Measurements from ENCODE around the gene INTS15.
"Not testable (repeated sequence)": the region's sequence is repeated elsewhere in the genome, so short reads cannot be mapped to it uniquely, and the experiment has no call there.

INTS15 gene

DNA sequence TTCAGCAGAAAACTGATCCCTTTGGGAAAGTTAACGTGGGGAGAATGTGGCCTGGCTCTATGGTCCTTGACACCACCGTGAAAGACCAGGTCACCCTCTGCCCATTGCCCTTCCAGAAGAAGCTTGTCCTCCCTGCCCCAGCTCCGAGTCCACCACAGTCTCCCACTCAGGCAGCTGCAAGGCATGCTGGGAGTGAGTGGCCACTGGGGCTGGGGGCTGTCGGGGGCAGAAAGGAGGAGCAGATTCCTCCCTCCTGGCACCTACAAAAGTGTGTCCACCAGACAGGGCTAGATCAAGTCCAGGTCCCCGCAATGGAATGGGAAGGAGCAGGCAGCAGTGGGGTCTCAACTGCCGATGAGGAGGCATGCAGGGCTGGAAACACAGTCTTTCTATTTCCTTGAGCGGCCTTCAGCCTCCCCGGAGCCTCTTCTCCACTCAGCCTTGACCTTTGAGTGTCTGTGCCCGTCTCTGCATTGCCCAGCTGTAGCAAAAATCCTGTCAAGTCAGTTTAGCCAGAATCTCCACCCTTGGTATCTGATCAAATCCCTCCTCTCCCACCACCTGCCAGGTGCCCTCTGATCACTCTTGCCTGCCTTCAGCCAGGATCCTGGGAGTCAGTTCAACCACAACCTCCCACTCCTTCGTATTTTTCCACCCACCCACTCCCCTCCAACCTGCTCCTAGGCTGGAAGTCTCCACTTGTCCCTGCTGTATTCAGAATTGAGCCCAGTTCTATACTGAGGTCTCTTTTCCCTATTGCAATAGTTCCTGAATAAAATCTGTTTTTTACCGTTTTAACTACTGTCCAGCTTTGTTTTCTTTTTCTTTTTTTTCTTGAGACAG is 40.4 kb downstream of the INTS15 start:
- no peaks in the 10 kb centered on the region for H3K27me3 ChIP-seq (ENCODE audit: insufficient read depth, low read length, poor library complexity, severe bottlenecking)
- no peaks in the 10 kb centered on the region for H3K36me3 ChIP-seq (ENCODE audit: insufficient read depth, low read length)
- H3K9me3 ChIP-seq (ENCODE audit: insufficient read depth, low read depth, low read length): no peaks in the 10 kb centered on the region
- H3K9ac ChIP-seq (ENCODE audit: low read depth, low read length, poor library complexity, severe bottlenecking): no peak overlapping the region
- TF ChIP-seq, protein P1, sequence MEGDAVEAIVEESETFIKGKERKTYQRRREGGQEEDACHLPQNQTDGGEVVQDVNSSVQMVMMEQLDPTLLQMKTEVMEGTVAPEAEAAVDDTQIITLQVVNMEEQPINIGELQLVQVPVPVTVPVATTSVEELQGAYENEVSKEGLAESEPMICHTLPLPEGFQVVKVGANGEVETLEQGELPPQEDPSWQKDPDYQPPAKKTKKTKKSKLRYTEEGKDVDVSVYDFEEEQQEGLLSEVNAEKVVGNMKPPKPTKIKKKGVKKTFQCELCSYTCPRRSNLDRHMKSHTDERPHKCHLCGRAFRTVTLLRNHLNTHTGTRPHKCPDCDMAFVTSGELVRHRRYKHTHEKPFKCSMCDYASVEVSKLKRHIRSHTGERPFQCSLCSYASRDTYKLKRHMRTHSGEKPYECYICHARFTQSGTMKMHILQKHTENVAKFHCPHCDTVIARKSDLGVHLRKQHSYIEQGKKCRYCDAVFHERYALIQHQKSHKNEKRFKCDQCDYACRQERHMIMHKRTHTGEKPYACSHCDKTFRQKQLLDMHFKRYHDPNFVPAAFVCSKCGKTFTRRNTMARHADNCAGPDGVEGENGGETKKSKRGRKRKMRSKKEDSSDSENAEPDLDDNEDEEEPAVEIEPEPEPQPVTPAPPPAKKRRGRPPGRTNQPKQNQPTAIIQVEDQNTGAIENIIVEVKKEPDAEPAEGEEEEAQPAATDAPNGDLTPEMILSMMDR (conservative IDR thresholded peaks at IDR 0.05; ENCODE audit: low read length): no peak
- TF ChIP-seq EZH2phosphoT487 (IDR thresholded peaks at IDR 0.05; ENCODE audit: borderline replicate concordance): no peak
- no peaks in the 10 kb centered on the region for H3K4me1 ChIP-seq (ENCODE audit: insufficient read depth, low read length, poor library complexity, severe bottlenecking)
- no peak overlapping the region for H2AFZ ChIP-seq (ENCODE audit: low read length)
- no peak overlapping the region for H3K4me2 ChIP-seq (ENCODE audit: low read depth, low read length, poor library complexity, severe bottlenecking)
- H3K79me2 ChIP-seq (ENCODE audit: insufficient read depth, low read length): no peaks in the 10 kb centered on the region
- no peaks in the 10 kb centered on the region for H3K9me2 ChIP-seq (replicated peaks; ENCODE audit: low read depth, low read length)
- H3F3A ChIP-seq (ENCODE audit: low read depth): no peaks in the 10 kb centered on the region
- H4K20me1 ChIP-seq (ENCODE audit: insufficient read depth, low read length, poor library complexity, severe bottlenecking): no peaks in the 10 kb centered on the region
- no peak overlapping the region for H3K4me3 ChIP-seq (ENCODE audit: low read length, poor library complexity, severe bottlenecking)

DNA sequence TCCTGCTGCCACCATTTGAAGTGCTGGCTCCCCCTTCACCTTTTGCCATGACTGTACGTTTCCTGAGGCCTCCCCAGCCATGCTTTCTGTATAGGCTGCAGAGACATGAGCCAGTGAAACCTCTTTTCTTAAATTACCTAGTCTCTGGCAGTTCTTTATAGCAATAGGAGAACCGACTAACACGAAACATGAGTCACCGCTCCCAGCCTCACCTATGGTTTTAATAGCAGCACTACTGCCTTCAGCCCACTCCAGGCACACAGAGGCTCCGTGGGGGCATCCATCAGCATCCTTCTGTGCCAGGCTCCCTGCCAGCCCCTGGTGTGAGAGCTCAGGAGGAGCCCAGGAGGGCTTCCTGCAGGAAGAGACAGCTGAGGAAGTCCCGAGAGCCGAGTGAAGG is 41.8 kb downstream of the INTS15 start:
- H3K36me3 ChIP-seq (ENCODE audit: insufficient read depth, low read length): no peaks in the 10 kb centered on the region
- H3K4me3 ChIP-seq (ENCODE audit: low read length, poor library complexity, severe bottlenecking): no peak overlapping the region
- no peaks in the 10 kb centered on the region for H3K27me3 ChIP-seq (ENCODE audit: insufficient read depth, low read length, poor library complexity, severe bottlenecking)
- no peak for TF ChIP-seq EZH2phosphoT487 (IDR thresholded peaks at IDR 0.05; ENCODE audit: borderline replicate concordance)
- TF ChIP-seq, protein P1 (conservative IDR thresholded peaks at IDR 0.05; ENCODE audit: low read length): no peak
- no peak overlapping the region for H3K4me2 ChIP-seq (ENCODE audit: low read depth, low read length, poor library complexity, severe bottlenecking)
- H3F3A ChIP-seq (ENCODE audit: low read depth): no peaks in the 10 kb centered on the region
- no peaks in the 10 kb centered on the region for H3K9me3 ChIP-seq (ENCODE audit: insufficient read depth, low read depth, low read length)
- no peak overlapping the region for H3K9ac ChIP-seq (ENCODE audit: low read depth, low read length, poor library complexity, severe bottlenecking)
- peaks cover 4% of the 10 kb centered on the region; the same call in 1 of the 2 replicates for H3K79me2 ChIP-seq (ENCODE audit: insufficient read depth, low read length)
- no peak overlapping the region for H2AFZ ChIP-seq (ENCODE audit: low read length)
- H3K9me2 ChIP-seq (replicated peaks; ENCODE audit: low read depth, low read length): no peaks in the 10 kb centered on the region
- H4K20me1 ChIP-seq (ENCODE audit: insufficient read depth, low read length, poor library complexity, severe bottlenecking): no peaks in the 10 kb centered on the region
- H3K4me1 ChIP-seq (ENCODE audit: insufficient read depth, low read length, poor library complexity, severe bottlenecking): peaks cover 4% of the 10 kb centered on the region

DNA sequence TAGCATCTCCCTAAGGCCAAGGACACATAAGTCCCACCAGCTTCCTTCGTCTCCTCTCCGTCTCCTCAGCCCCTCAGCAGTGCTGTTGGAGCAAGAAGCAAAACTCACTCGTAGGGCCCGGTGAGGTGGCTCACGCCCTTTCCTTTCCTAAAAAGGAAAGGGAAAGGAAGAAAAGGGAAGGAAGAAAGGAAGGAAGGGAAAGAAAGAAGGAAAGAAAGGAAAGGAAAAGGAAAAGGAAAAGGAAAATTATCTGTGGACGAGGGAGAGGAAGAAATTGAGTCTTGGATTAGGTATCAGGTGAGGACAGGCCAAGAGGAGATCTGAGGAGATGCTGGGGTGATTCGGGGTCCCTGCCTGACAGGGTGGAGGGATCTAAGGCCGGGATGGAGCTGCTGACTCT is 44.2 kb downstream of the INTS15 start:
- Histone ChIP-seq H3K9me3 (ENCODE audit: insufficient read depth, low read depth, low read length) (no peaks in the 10 kb centered on the region), H3K4me2 (ENCODE audit: low read depth, low read length, poor library complexity, severe bottlenecking) (no peak overlapping the region), H3K9me2 (replicated peaks; ENCODE audit: low read depth, low read length) (no peaks in the 10 kb centered on the region), H3K4me1 (ENCODE audit: insufficient read depth, low read length, poor library complexity, severe bottlenecking) (peaks cover 19% of the 10 kb centered on the region), H3F3A (ENCODE audit: low read depth) (no peaks in the 10 kb centered on the region), H3K36me3 (ENCODE audit: insufficient read depth, low read length) (no peaks in the 10 kb centered on the region), H3K79me2 (ENCODE audit: insufficient read depth, low read length) (peaks cover 24% of the 10 kb centered on the region), H2AFZ (ENCODE audit: low read length) (no peak overlapping the region), H3K4me3 (ENCODE audit: low read length, poor library complexity, severe bottlenecking) (no peak overlapping the region), H4K20me1 (ENCODE audit: insufficient read depth, low read length, poor library complexity, severe bottlenecking) (peaks cover 12% of the 10 kb centered on the region), H3K27me3 (ENCODE audit: insufficient read depth, low read length, poor library complexity, severe bottlenecking) (no peaks in the 10 kb centered on the region), H3K9ac (ENCODE audit: low read depth, low read length, poor library complexity, severe bottlenecking) (no peak overlapping the region)
- TF ChIP-seq, protein P1 (conservative IDR thresholded peaks at IDR 0.05; ENCODE audit: low read length): no peak
- TF ChIP-seq EZH2phosphoT487 (IDR thresholded peaks at IDR 0.05; ENCODE audit: borderline replicate concordance): no peak

DNA sequence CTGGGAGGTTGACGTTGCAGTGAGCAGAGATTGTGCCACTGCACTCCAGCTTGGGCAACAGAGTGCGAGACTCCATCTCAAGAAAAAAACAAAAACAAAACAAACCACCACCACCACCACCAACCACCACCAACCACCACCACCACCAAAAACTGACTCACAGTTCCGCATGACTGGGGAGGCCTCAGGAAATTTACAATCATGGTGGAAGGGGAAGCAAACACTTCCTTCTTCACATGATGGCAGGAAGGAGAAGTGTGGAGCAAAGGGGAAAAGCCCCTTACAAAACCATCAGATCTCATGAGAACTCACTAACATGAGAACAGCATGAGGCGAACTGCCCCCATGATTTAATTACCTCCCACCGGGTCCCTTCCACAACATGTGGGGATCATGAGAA is 45.1 kb downstream of the INTS15 start:
- H2AFZ ChIP-seq (ENCODE audit: low read length); H3K36me3 ChIP-seq (ENCODE audit: insufficient read depth, low read length); H3K4me3 ChIP-seq (ENCODE audit: low read length, poor library complexity, severe bottlenecking); H3K9ac ChIP-seq (ENCODE audit: low read depth, low read length, poor library complexity, severe bottlenecking); H3K9me3 ChIP-seq (ENCODE audit: insufficient read depth, low read depth, low read length); H3K27me3 ChIP-seq (ENCODE audit: insufficient read depth, low read length, poor library complexity, severe bottlenecking); H3F3A ChIP-seq (ENCODE audit: low read depth); H3K9me2 ChIP-seq (replicated peaks; ENCODE audit: low read depth, low read length); H3K4me2 ChIP-seq (ENCODE audit: low read depth, low read length, poor library complexity, severe bottlenecking): not testable (repeated sequence)
- H4K20me1 ChIP-seq (ENCODE audit: insufficient read depth, low read length, poor library complexity, severe bottlenecking): peaks cover 15% of the 10 kb centered on the region
- H3K79me2 ChIP-seq (ENCODE audit: insufficient read depth, low read length): peaks cover 34% of the 10 kb centered on the region
- H3K4me1 ChIP-seq (ENCODE audit: insufficient read depth, low read length, poor library complexity, severe bottlenecking): peaks cover 28% of the 10 kb centered on the region
